Stimulated activated CD4-positive, alpha-beta T cell treated with anti-CD3 and anti-CD28 coated beads, Interleukin-2, amount 100 ng/mL, for 4 hours (primary cell): Measurements from ENCODE around the gene MXD4.
"Not testable (repeated sequence)": the region's sequence is repeated elsewhere in the genome, so short reads cannot be mapped to it uniquely, and the experiment has no call there.

Experiments
- DNase-seq: peaks from one replicate; pipeline ENCODE4 v3.0.0-alpha.2; 2020; ENCODE audit warnings: low read depth

Gene MXD4

GRCh38 chr4:2275044-2275397 lies 13.1 kb upstream of the MXD4 start:
- not testable (repeated sequence) for DNase-seq

DNA sequence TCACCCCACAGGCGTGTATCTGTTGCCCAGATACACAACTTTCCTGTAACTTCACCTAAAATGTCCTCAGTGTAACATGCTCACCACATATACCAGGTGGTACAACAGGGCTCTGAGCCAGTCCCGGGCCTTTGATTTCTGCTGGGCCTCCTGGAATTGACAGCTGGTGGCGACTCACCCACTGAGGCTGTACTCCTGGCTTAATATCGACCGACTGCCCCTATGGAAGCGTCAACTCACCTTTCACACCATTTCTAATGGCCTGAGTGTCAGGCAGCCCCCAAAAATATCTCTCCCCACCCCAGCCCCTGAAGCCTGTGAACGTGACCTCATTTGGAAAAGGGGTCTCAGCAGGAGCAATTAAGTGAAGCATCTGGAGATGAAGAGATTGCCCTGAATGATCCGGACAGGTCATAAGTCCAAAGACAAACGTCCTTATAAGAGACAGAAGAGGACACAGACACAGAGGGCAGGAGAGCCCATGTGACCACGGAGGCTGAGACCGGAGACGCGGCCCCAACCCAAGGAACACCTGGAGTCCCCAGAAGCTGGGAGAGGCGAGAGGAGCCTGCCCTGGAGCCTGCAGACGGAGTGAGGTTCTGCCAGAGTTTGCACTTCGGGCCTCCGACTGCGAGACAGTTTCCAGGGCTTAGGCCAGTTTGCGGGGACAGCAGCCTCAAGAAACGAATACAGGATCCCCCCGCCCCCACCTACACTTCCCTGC lies 12.6 kb upstream of the MXD4 start:
- DNase-seq, result no peak

DNA sequence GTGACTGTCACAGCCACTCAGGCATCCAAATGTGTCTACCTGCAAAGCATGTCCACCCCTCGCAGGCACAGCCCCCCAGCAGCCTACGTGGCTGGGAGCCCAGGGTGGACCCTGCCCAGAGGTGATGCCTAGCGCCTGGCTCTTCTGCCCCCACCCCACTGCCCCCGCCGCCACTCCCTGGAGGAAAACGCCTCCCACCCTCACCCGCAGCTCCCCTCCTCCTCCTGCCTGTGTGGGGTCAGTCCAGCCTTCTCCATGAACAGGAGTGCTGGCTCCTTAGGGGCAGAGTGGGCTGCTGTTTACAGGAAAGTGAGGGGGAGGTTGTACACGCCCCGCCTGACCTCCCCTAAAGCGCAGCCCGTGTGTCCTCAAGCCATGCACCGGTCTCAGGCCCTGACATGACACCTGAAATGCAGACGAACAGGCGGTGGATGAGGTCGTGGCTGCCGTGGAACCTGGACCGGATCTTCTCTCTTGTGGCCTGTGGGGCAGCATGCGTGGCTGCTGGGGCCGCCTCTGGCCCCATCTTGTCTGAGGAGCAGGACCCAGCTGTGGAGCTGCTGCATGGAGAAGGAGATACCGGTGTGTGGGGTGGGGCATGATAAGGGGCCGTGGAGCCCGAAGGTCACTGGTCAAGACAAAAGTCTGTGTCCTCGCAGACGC lies 11.9 kb upstream of the MXD4 start:
- no peak for DNase-seq

DNA sequence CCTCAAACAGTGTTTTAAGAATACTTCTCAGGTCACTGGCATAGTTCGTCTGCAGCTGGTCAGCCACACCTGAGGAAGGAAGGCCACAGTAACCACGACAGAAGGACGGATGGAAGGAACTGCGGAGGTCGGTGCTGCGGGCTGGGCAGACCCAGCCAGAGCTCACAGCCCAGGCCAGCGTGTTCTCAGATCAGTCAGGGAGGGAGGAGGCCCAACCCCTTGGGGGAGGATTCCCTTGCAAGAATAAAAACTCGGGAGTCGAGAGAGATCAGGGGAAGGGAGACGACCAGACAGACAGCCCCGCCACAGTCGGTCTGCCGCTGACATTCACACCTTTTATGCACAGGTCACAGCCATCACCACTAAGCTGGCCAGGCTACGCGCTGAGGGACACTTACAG lies 11.3 kb upstream of the MXD4 start:
- no peak for DNase-seq

- no peak for DNase-seq
Measured at GRCh38 chr4:2272828-2273120, 10.9 kb upstream of the MXD4 start.

DNA sequence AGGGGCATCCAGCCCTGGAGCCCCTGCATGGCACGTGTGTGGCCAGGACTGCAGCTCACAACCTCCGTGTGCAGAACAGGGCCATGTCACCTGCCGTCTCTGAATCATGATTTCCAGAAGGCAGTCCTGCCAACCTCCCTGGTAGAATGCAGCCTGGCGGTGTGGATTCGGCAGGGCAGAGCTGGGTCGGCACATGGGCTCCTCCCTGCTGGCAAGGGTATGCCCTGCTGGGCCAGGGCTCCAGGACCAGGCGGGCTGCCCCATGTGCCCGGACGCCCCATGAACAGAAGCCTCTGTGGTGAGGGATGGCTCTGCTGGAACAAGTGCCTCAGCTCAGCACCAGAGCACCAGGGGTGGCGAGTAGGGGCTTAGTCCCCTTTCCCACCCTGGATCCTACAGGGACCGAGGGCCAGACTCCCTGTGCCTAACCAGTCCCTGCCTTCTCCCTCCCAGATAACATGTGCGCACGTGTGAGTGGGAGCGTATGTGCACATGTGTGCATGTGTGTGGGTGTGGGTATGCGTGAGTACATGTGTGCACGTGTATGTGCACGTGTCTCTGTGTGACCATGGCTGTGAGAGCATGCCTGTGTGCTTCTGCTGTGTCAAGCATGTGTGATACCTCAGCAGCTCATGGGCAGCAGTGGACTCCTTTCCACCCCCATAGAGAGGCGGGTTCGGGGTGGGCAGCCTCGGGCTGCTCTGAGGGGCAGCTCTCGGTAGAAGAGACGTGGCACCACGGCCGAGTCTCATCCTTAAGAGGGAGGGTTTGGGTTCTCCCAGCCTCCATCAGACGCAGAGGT lies 10.3 kb upstream of the MXD4 start:
- no peak for DNase-seq

DNA sequence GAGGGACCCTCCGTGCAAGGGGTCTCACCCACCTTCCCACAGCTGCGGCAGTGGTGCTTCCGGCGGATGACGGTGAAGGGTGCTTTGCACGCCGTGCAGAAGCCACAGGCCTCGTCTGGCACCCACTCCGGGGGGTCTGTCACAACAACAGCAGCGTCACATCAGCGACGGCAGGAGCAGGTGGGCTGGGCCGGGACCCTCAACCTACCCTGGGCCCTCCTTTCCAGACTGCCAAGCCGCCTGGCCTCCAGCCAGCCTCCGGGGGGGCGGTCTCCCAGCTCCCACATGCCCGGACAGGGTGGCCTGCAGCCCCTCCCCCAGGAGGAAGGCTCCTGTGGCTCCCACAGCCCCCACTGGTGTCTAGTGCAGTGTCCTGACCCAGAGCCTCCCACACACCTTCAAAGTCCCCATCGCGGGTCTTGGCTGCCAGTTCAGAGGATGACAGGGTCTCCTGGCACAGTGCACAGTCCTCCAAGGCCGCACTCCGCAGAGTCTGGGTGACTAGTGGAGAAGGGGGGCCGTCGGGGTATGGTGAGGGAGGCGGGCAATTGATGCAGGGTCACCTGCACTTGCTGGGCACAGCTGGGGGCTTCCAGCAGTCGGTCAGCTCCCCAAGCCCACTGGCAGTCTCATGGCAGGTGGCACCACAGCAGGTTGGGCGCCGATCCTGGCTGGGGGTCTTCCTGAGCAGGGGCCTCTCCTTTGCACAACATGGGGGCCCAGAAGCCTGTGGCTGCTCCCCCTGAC lies 9.5 kb upstream of the MXD4 start:
- no peak for DNase-seq

DNA sequence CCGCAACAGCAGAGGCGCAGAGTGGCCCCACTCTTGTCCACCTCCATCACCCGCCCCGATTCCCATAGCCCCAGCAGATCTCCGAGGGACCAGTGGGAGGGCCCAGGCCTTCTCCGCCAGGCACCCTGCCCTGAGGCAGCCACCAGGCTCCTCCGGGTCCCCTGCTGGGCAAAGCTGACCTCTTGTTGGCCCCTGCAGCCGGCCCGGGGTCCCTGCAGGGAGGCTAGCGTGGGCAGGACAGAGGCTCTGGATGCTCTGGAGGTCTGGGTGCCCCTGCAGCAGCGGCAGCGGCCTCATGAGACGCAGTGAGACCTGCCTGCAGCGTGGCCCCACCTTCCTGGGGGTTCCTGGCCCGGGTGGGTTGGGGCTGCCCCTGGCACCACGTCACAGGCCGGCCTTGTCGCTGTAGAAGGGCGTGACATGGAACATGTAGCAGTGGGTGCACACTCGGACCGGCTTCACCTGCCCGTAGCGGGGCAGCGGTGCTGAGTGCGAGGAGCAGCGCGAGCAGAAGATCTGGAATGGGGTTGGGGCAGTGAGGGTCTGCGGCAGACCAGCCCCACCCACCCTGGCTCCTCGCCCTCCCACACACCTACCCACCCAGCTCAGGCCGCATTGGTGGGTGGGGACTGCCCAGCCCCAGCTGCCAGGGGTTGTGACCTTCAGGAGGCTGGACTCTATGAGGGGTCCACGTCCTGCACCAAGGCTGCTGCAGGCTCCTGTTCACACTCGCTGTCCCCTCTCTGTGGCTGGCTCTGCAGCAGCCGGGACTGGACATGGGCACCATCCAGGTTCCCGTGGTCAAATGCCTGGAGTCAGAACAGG lies 8.6 kb upstream of the MXD4 start:
- no peak for DNase-seq

GRCh38 chr4:2269618-2270163 lies 7.8 kb upstream of the MXD4 start:
- no peak for DNase-seq

DNA sequence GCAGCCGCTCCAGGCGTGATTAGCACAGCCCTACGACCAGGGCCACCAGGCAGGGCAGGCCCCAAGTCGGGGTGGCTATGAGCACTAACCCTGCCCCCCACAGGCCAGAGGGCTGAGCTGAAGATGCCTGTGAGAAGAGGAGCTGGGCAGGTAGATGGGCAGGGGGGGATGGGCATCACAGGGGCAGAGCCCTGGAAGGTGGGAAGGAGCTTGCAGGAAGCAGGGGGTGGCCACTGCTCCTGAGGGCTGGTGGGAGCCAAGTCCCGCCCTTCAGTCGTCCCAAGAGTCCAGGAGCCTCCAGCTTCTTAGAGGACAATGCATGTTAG lies 7.3 kb upstream of the MXD4 start:
- no peak for DNase-seq

DNA sequence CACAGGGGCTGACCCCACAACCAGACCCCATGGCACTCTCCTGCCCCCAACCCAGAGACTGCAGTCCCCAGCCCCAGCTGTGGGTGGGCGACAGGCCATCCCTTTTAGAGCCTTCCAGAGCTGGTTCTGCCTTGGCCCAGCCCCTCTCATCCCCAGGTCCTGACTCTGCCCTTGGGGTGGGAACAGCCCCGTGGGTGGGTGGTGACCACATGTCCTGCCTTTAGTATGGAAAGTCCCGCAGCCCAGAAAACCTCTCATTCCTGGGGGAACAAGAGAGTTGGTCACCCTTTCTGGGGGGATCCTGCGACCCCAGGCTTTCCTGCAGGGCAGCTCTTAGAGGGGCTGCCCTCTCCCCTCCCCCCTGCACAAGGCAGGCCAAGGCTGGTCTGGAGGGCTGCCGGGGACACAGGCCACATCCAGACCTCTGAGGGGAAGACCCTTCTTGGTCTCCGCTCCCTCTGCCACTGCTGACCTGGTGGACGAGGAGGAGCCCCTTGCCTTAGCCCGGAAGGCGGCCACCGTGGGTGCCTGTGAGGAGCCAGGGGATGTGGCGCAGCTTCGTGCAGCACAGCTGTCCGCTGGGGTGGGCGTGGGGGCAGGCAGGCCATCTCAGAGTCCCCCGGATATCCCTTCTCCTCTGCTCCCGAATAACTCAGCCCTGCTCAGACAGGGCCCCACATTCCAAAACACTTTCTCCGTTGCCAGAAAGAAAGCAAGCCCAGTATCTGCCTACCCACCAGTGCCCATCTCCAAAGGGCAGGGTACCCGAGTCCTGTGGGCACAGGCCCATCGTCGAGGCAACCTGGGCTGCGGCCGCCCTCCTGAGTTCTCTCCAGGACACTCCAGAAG lies 6.7 kb upstream of the MXD4 start:
- no peak for DNase-seq

- DNase-seq, result no peak
Measured at GRCh38 chr4:2267841-2268240, 5.9 kb upstream of the MXD4 start.

GRCh38 chr4:2267320-2267811 lies 5.5 kb upstream of the MXD4 start:
- no peak for DNase-seq

GRCh38 chr4:2266821-2267220 lies 4.9 kb upstream of the MXD4 start:
- no peak for DNase-seq

DNA sequence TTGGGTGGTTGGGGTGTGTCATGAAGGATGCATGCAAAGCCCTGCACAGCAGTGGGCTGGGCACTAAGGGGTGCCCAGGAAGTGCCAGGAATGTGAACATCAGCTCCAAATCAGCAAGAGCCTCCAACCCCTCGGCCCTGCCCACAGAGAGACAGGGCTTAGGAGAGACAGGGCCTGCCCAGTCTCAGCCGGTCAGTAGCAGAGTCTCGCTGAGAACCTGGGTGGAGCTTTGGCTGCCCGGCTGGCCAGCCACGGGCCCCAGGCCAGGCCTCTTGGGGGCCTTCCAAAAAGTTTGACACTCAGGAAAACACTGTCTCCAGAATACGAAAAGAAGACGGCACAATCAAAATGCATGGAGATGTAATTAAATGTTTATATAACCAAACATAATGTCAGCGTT lies 4.3 kb upstream of the MXD4 start:
- no peak for DNase-seq

DNA sequence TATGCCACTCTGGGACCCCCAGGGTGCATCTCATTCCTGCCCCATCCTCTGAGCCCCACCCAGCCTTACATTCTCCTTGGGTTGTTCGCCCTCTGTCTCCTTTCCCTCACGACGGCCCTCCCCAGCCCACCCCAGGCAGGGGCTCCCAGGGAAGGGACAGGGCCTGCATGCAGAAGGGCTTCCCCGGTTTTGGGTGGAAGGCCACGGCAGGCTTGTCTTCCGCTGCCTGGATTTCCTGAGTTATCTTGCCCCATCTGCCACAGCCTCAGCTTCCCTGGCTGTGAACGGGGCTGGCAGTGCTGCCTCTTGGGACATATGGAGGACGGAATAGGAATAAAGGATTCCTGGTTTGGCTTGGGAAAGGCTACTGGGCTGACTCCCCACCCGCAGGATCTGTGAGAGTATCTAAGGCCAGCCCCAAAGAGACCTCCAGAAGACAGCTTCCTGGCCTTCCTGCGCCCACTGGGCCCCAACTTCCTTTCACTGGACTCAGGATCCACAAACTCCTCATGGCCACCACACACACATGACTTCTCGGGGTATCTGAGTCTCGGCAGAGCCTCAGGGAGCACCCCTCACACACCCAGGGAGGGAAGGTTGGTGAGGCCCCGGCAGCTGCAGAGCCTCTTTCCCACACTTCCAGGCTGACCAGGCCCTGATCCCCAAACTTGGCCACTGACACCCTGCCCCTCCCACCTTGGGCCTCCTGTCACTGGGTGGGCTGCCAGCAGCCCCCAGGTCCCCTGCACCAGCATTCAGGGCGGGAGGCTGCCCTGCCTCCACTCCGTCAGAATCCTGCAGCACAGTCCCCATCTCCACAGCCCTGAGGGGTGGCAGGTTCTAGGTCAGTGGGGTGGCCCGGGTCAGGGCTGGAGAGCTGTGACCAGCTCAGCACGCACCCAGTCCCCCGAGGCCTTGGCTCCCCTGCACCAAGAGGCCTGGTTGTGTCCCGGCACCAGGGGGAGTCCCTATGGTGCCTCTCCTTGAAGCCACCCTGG lies 3.5 kb upstream of the MXD4 start:
- no peak for DNase-seq

DNA sequence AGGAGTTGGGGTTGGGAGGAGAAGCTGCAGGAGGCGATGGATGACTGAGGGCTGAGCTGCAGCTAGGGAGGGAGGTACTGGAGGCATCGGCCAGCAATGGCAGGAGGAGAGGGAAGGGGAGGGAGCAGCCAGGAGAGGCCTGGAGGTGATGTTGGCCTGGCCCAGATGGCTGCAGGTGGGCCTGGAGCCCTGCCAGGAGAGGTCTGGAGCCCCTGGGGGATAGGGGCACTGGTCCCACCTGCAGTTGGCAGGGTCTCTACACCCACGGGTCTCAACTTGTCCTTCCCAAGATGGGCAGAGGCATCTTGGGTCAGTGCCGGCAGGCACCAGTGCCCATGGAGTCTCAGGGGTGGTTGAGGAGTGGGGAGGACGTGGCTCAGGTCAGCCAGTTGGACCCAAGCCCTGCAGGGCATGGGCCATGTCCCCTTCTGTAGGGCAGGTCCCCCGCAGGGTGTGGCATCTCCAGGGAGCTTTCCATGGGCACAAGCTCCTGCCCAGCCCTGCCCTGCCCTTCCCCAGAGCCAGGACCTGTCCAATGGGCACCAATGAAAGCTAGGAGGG lies 2.7 kb upstream of the MXD4 start:
- no peak for DNase-seq

DNA sequence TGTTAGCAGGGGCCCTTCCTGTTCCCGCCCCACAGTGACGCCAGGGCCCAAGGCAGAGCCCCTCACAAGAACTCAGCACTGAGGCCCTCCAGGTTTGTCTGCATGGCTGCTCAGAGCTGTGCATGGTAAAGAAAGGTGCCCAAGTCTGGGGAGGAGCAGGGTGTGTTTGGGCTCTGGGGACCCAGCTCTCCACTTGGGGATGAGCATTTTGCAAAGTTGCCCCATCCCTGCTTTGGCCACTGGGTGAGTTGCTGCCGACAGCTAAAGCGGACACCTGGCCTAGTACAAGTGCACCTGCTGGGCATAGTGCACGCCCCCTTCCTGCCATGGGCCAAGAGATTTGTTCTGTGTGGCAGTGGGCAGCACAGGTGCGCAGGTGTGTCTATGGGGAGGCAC lies 2.0 kb upstream of the MXD4 start:
- DNase-seq, result no peak

GRCh38 chr4:2262944-2263250 lies 988 bp upstream of the MXD4 start:
- no peak for DNase-seq
